Caco-2 (cell line): ENCODE measurements around the gene GTF3C6. TPM values are rescaled to one million over a fixed set of nuclear protein-coding genes. Genes with fewer than 3 reads are reported as not detected.

Experiments used
- Bru-seq: library from RNA; stranded (reverse); fragments of 400-500 nt; gene quantifications from one replicate; lab custom pipeline; 2021; lab: Mats Ljungman, UMichigan
- BruChase-seq, 2 experiments: library from RNA; stranded (reverse); fragments of 400-500 nt; gene quantifications; one replicate each; lab custom pipeline; 2021; lab: Mats Ljungman, UMichigan
- BruUV-seq: library from RNA; stranded (reverse); fragments of 400-500 nt; replicated peaks from 2 replicates; lab custom pipeline; 2021; lab: Mats Ljungman, UMichigan
- CTCF ChIA-PET: fragments of 300-600 bp; sonication (Branson Sonifier 250); formaldehyde crosslinking; loops from one replicate; lab custom pipeline; 2022; ENCODE audit warnings: antibody characterized with exemption; lab: Charles Lee
- POLR2A ChIA-PET: fragments of 300-600 bp; sonication (Branson Sonifier 250); formaldehyde crosslinking; loops from one replicate; lab custom pipeline; 2022; ENCODE audit warnings: antibody characterized with exemption; lab: Charles Lee
- DNase-seq, 2 experiments: peaks; one replicate each; pipeline versions ENCODE4 v3.0.0 to v3.0.0-alpha.2; 2020 to 2022
- H3K27me3 ChIP-seq: replicated peaks from 2 replicates; pipeline ENCODE4 v1.6.0; 2011; ENCODE audit warnings: low read length; ENCODE audit not compliant: control insufficient read depth, insufficient read depth
- H3K36me3 ChIP-seq: 2 replicates; pipeline ENCODE4 v1.5.1; 2011; ENCODE audit warnings: low read length; ENCODE audit not compliant: control insufficient read depth, insufficient read depth
- H3K4me1 ChIP-seq: fragments of 250-450 bp; sonication (Bioruptor Pico); 2 replicates; pipeline ENCODE4 v1.5.1; 2020; ENCODE audit warnings: mild to moderate bottlenecking
- H3K4me3 ChIP-seq: 2 replicates; pipeline ENCODE4 v1.5.1; 2011; ENCODE audit warnings: low read depth, mild to moderate bottlenecking, control low read depth, low read length
- H3K9me3 ChIP-seq: fragments of 250-450 bp; sonication (Bioruptor Pico); 2 replicates; pipeline ENCODE4 v1.5.1; 2020; ENCODE audit warnings: mild to moderate bottlenecking, moderate library complexity
- H3K27ac Mint-ChIP-seq: one replicate; pipeline ENCODE4 v1.8.0; 2022; ENCODE audit warnings: mixed read lengths; ENCODE audit not compliant: unreplicated experiment
- H3K27me3 Mint-ChIP-seq: one replicate; pipeline ENCODE4 v1.8.0; 2022; ENCODE audit warnings: mixed read lengths; ENCODE audit not compliant: insufficient read depth, unreplicated experiment
- H3K36me3 Mint-ChIP-seq: one replicate; pipeline ENCODE4 v1.8.0; 2022; ENCODE audit warnings: mild to moderate bottlenecking, mixed read lengths; ENCODE audit not compliant: insufficient read depth, unreplicated experiment
- H3K4me1 Mint-ChIP-seq: one replicate; pipeline ENCODE4 v1.8.0; 2022; ENCODE audit warnings: low read depth, mixed read lengths; ENCODE audit not compliant: unreplicated experiment
- H3K4me3 Mint-ChIP-seq: one replicate; pipeline ENCODE4 v1.8.0; 2022; ENCODE audit warnings: mild to moderate bottlenecking, moderate library complexity, mixed read lengths; ENCODE audit not compliant: unreplicated experiment
- H3K9me3 Mint-ChIP-seq: one replicate; pipeline ENCODE4 v1.8.0; 2022; ENCODE audit warnings: mixed read lengths; ENCODE audit not compliant: unreplicated experiment
- intact Hi-C: fragments of 100-400 bp; cut with micrococcal nuclease; formaldehyde crosslinking; loops from one replicate; pipeline ENCODE4 v1.10.0; 2022; ENCODE audit not compliant: unreplicated experiment
- long read RNA-seq: library from polyadenylated mRNA; stranded (forward); transcript quantifications from one replicate; pipeline ENCODE4 v2.0.0, GENCODE V29; 2022
- total RNA-seq: library from RNA; stranded (reverse); gene quantifications from 2 replicates; pipeline ENCODE4 v1.2.3, GENCODE V29; 2022
- TF ChIP-seq, protein P1 (sequence below), 2 experiments: fragments of 200-600 bp in 1 of 2; IDR thresholded peaks; 1 replicate in 1 of 2; 2 replicates in 1 of 2; pipeline versions ENCODE4 v1.5.1 to v1.8.0; 2011 to 2022; ENCODE audit warnings: antibody characterized with exemption in 1 of 2, control low read depth in 1 of 2, inconsistent platforms in 1 of 2, low read depth in 1 of 2, low read length in 1 of 2, mild to moderate bottlenecking in 1 of 2, moderate library complexity in 1 of 2; ENCODE audit not compliant: insufficient read depth in 1 of 2, severe bottlenecking in 1 of 2, unreplicated experiment in 1 of 2

The GTF3C6 gene, protein sequence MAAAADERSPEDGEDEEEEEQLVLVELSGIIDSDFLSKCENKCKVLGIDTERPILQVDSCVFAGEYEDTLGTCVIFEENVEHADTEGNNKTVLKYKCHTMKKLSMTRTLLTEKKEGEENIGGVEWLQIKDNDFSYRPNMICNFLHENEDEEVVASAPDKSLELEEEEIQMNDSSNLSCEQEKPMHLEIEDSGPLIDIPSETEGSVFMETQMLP
- 109 and 114 TPM in 2 replicates for total RNA-seq
- percentile 82 among the genes with signal in this experiment for Bru-seq, nascent RNA
- percentile 79 among the genes with signal in this experiment for BruChase-seq, experiment 1, labeled RNA remaining after a 2-hour chase
- BruChase-seq, experiment 2, labeled RNA remaining after a 6-hour chase = percentile 89 among the genes with signal in this experiment
- long read RNA-seq, transcript GTF3C6-201 (6 exons, 952 nt) = major isoform, 213 of 225 reads
- long read RNA-seq, partial matches to known transcripts = 7 of 225 reads
- long read RNA-seq, other reads (novel, unspliced or antisense) = 5 of 225 reads

DNA sequence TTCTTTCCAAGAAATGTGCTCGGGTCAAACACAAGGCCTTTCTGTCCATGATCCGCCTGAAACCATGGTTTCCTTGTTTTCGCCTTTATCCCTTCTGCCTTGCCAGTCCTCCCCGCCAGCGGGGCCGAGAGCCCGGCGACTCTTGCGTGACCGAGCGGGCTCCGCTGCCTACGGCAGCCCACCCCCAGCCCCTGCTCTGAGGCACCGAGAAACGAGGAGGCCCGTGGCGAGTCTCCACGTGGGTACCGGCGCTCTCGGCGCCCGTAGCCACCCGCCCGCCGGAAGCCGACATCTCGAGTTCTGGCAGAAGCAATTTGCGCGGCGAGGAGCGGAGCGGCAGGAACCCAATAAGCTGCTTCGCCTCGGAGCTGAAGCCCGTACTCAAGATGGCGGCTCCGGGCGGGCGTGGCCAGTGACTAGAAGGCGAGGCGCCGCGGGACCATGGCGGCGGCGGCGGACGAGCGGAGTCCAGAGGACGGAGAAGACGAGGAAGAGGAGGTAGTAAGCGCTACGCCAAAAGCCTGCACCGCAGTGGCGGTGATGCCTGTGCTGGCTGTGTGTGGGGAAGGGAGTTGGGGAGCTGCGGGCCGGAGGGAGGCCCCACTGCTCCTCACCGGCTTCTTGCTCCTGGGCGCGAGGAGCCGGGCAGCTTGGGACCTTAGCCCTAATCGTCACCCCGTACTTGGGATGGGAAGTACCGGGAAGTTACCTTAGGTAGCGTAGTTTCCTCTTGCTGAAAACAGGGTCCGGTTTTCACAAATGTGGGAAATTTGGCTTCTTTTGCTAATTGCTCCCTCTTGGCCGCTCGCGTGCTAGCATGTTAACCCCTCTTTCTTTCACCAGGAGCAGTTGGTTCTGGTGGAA, at the start of gene GTF3C6:
TSS of gene GTF3C6 (plus strand) at position 378 of the 864 bp plus-strand sequence. CDS start at position 442, 64 bp downstream.
- TSS peak; percentile 53 for BruUV-seq
- H3K36me3 Mint-ChIP-seq = peaks cover 44% of the 10 kb centered on the region
- H3K4me1 ChIP-seq = peaks cover 10% of the 10 kb centered on the region
- no peaks in the 10 kb centered on the region for H3K9me3 Mint-ChIP-seq
- no peaks in the 10 kb centered on the region for H3K27me3 Mint-ChIP-seq
- POLR2A ChIA-PET = interaction anchor here (0.5 to 1.7 kb wide), 6 partner anchors 8 to 259 kb away, joined by 3 to 25 read pairs (median 7); partner anchors contain the start of genes AMD1, CDK19 and RPF2
- H3K36me3 ChIP-seq = no peaks in the 10 kb centered on the region; the same call in 1 of the 2 replicates
- peak within 1 kb of the TSS; percentile 97 for H3K27ac Mint-ChIP-seq
- CTCF ChIA-PET = interaction anchor here (0.8 to 1.6 kb wide), 4 partner anchors 12 to 301 kb away, joined by 3 to 5 read pairs (median 3); partner anchors contain the start of genes CDK19 and RPF2
- TF ChIP-seq, protein P1, sequence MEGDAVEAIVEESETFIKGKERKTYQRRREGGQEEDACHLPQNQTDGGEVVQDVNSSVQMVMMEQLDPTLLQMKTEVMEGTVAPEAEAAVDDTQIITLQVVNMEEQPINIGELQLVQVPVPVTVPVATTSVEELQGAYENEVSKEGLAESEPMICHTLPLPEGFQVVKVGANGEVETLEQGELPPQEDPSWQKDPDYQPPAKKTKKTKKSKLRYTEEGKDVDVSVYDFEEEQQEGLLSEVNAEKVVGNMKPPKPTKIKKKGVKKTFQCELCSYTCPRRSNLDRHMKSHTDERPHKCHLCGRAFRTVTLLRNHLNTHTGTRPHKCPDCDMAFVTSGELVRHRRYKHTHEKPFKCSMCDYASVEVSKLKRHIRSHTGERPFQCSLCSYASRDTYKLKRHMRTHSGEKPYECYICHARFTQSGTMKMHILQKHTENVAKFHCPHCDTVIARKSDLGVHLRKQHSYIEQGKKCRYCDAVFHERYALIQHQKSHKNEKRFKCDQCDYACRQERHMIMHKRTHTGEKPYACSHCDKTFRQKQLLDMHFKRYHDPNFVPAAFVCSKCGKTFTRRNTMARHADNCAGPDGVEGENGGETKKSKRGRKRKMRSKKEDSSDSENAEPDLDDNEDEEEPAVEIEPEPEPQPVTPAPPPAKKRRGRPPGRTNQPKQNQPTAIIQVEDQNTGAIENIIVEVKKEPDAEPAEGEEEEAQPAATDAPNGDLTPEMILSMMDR (IDR thresholded peaks at IDR 0.05; ENCODE audit: insufficient read depth in 1 of 2, low read depth in 1 of 2, low read length in 1 of 2, severe bottlenecking in 1 of 2, unreplicated experiment in 1 of 2) = no peak
- intact Hi-C loops = loop anchor here (2.0 kb wide), 1 partner anchor 22 kb away; no protein-coding TSS in a partner anchor
- H3K27me3 ChIP-seq = no peaks in the 10 kb centered on the region
- peaks cover 7% of the 10 kb centered on the region for H3K4me1 Mint-ChIP-seq
- no peaks in the 10 kb centered on the region for H3K9me3 ChIP-seq
- DNase-seq = peak; percentile 91 to 93
- H3K4me3 Mint-ChIP-seq = peak within 1 kb of the TSS; percentile 94
- H3K4me3 ChIP-seq = peak within 1 kb of the TSS; percentile 96

GRCh38 chr6:110930781-110931180, 27.7 kb upstream of the GTF3C6 start:
- H3K4me3 Mint-ChIP-seq = no peak overlapping the region
- H3K4me3 ChIP-seq = no peak overlapping the region
- H3K9me3 ChIP-seq = no peaks in the 10 kb centered on the region
- H3K27me3 ChIP-seq = no peaks in the 10 kb centered on the region
- no peaks in the 10 kb centered on the region for H3K36me3 ChIP-seq
- H3K36me3 Mint-ChIP-seq = no peaks in the 10 kb centered on the region
- no peak overlapping the region for H3K27ac Mint-ChIP-seq
- no peaks in the 10 kb centered on the region for H3K27me3 Mint-ChIP-seq
- H3K4me1 ChIP-seq = peaks cover 3% of the 10 kb centered on the region; the same call in 1 of the 2 replicates
- peaks cover 13% of the 10 kb centered on the region for H3K4me1 Mint-ChIP-seq
- no peak for DNase-seq
- intact Hi-C loops = no loop called here
- BruUV-seq = no TSS peak
- no peaks in the 10 kb centered on the region for H3K9me3 Mint-ChIP-seq
- ChIA-PET POLR2A (no interaction called here), CTCF (no interaction called here)
- TF ChIP-seq, protein P1 (IDR thresholded peaks at IDR 0.05; ENCODE audit: insufficient read depth in 1 of 2, low read depth in 1 of 2, low read length in 1 of 2, severe bottlenecking in 1 of 2, unreplicated experiment in 1 of 2) = no peak

GRCh38 chr6:110933912-110934311, 24.6 kb upstream of the GTF3C6 start:
- H3K36me3 ChIP-seq = no peaks in the 10 kb centered on the region
- POLR2A ChIA-PET = no interaction called here
- H3K4me1 Mint-ChIP-seq = peaks cover 7% of the 10 kb centered on the region
- no peak for DNase-seq
- BruUV-seq = no TSS peak
- peaks cover 3% of the 10 kb centered on the region; the same call in 1 of the 2 replicates for H3K4me1 ChIP-seq
- CTCF ChIA-PET = no interaction called here
- no peaks in the 10 kb centered on the region for H3K9me3 ChIP-seq
- TF ChIP-seq, protein P1 (IDR thresholded peaks at IDR 0.05; ENCODE audit: insufficient read depth in 1 of 2, low read depth in 1 of 2, low read length in 1 of 2, severe bottlenecking in 1 of 2, unreplicated experiment in 1 of 2) = no peak
- H3K9me3 Mint-ChIP-seq = no peaks in the 10 kb centered on the region
- H3K27ac Mint-ChIP-seq = no peak overlapping the region
- H3K36me3 Mint-ChIP-seq = no peaks in the 10 kb centered on the region
- no peak overlapping the region for H3K4me3 ChIP-seq
- intact Hi-C loops = no loop called here
- no peaks in the 10 kb centered on the region for H3K27me3 ChIP-seq
- H3K4me3 Mint-ChIP-seq = no peak overlapping the region
- no peaks in the 10 kb centered on the region for H3K27me3 Mint-ChIP-seq
